Trophoblast cell (in vitro differentiated cells and primary cell): ENCODE measurements around the gene MAP7.

ENCODE experiments used
- DNase-seq, 2 donors: peaks; one replicate each; pipeline ENCODE4 v3.0.0-alpha.2; 2016
- H2AFZ ChIP-seq: 2 replicates; pipeline ENCODE4 v1.6.1; 2013; ENCODE audit warnings: low read length, moderate library complexity, mild to moderate bottlenecking; ENCODE audit not compliant: insufficient read depth, poor library complexity
- H2AK5ac ChIP-seq: 2 replicates; pipeline ENCODE4 v1.6.1; 2013; ENCODE audit warnings: mild to moderate bottlenecking, low read length
- H2BK120ac ChIP-seq: 2 replicates; pipeline ENCODE4 v1.6.1; 2013; ENCODE audit warnings: low read length, mild to moderate bottlenecking, moderate library complexity; ENCODE audit not compliant: insufficient read depth, poor library complexity
- H2BK12ac ChIP-seq: 2 replicates; pipeline ENCODE4 v1.6.1; 2013; ENCODE audit warnings: mild to moderate bottlenecking, low read length, moderate library complexity
- H2BK5ac ChIP-seq: 2 replicates; pipeline ENCODE4 v1.6.1; 2013; ENCODE audit warnings: low read length, low read depth, moderate library complexity, mild to moderate bottlenecking; ENCODE audit not compliant: poor library complexity
- H3K14ac ChIP-seq: 2 replicates; pipeline ENCODE4 v1.6.1; 2013; ENCODE audit warnings: mild to moderate bottlenecking, low read length
- H3K18ac ChIP-seq: 2 replicates; pipeline ENCODE4 v1.6.1; 2013; ENCODE audit warnings: mild to moderate bottlenecking, low read length
- H3K23ac ChIP-seq: 2 replicates; pipeline ENCODE4 v1.6.1; 2013; ENCODE audit warnings: low read length
- H3K27ac ChIP-seq: 2 replicates; pipeline ENCODE4 v1.5.1; 2013; ENCODE audit warnings: low read depth, mild to moderate bottlenecking, inconsistent platforms, low read length, moderate library complexity
- H3K27me3 ChIP-seq: 2 replicates; pipeline ENCODE4 v1.6.1; 2013; ENCODE audit warnings: inconsistent platforms, mild to moderate bottlenecking, low read length, moderate library complexity; ENCODE audit not compliant: insufficient read depth
- H3K36me3 ChIP-seq, 2 experiments: 1 replicate in 1 of 2; 2 replicates in 1 of 2; pipeline ENCODE4 v1.6.1; 2013; ENCODE audit warnings: low read length in 2 of 2, mild to moderate bottlenecking in 2 of 2, moderate library complexity in 1 of 2; ENCODE audit not compliant: insufficient read depth in 2 of 2, control insufficient read depth in 1 of 2
- H3K4ac ChIP-seq: 2 replicates; pipeline ENCODE4 v1.6.1; 2013; ENCODE audit warnings: low read depth, mild to moderate bottlenecking, low read length, moderate library complexity
- H3K4me1 ChIP-seq, 2 experiments: 1 replicate in 1 of 2; 2 replicates in 1 of 2; pipeline ENCODE4 v1.6.1; 2013; ENCODE audit warnings: low read length in 2 of 2, mild to moderate bottlenecking in 2 of 2, moderate library complexity in 1 of 2; ENCODE audit not compliant: insufficient read depth in 2 of 2, control insufficient read depth in 1 of 2
- H3K4me2 ChIP-seq: 2 replicates; pipeline ENCODE4 v1.6.1; 2013; ENCODE audit warnings: inconsistent platforms, mild to moderate bottlenecking, low read length, moderate library complexity
- H3K4me3 ChIP-seq: 2 replicates; pipeline ENCODE4 v1.5.1; 2013; ENCODE audit warnings: mild to moderate bottlenecking, low read depth, low read length, inconsistent platforms
- H3K79me1 ChIP-seq: one replicate; pipeline ENCODE4 v1.6.1; 2013; ENCODE audit warnings: low read length
- H3K79me2 ChIP-seq: 2 replicates; pipeline ENCODE4 v1.6.1; 2013; ENCODE audit warnings: low read length, mild to moderate bottlenecking; ENCODE audit not compliant: control insufficient read depth, insufficient read depth, poor library complexity
- H3K9ac ChIP-seq: 2 replicates; pipeline ENCODE4 v1.6.1; 2013; ENCODE audit warnings: mild to moderate bottlenecking, low read length
- H3K9me3 ChIP-seq: 2 replicates; pipeline ENCODE4 v1.6.1; 2013; ENCODE audit warnings: low read depth, mild to moderate bottlenecking, control low read depth, inconsistent platforms, low read length; ENCODE audit not compliant: insufficient read depth
- H4K12ac ChIP-seq: 2 replicates; pipeline ENCODE4 v1.6.1; 2013; ENCODE audit warnings: low read depth, mild to moderate bottlenecking, low read length, moderate library complexity
- H4K8ac ChIP-seq: 2 replicates; pipeline ENCODE4 v1.6.1; 2013; ENCODE audit warnings: low read depth, mild to moderate bottlenecking, low read length, moderate library complexity
- H4K91ac ChIP-seq: one replicate; pipeline ENCODE4 v1.6.1; 2013; ENCODE audit warnings: low read depth, mild to moderate bottlenecking, low read length, moderate library complexity
- WGBS: extraction: QIAGEN DNeasy Blood & Tissue Kit; methylation state at CpG from one replicate; pipeline ENCODE4 v1.1.7; 2013; ENCODE audit warnings: missing lambda C conversion rate; ENCODE audit not compliant: insufficient read length, insufficient coverage; ENCODE audit errors: extremely low coverage; 5-methylcytosine and 5-hydroxymethylcytosine counted together

MAP7 gene

DNA sequence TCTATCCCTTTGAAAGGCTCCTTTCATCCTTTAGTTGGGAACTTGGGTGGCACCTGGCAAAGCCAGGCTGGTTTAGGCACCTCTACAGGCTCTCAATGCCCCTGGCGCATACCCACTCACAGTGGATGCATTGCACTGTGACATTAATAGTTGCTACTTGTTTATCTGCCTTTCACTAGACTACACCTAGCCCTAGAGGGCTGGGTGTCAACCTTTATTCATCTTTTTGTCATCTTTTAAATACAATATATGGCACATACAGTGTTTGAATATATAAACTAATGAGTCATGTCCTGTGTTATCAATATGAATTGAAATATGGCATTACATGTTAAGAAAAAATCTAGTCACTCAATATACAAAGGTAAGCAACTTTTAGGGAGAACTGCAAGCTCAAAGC is 140.6 kb downstream of the MAP7 start:
- Histone ChIP-seq H3K79me2 (no peaks in the 10 kb centered on the region), H3K36me3 (peaks cover 0 to 3% of the 10 kb centered on the region in 2 experiments), H2BK5ac (no peak overlapping the region)

DNA sequence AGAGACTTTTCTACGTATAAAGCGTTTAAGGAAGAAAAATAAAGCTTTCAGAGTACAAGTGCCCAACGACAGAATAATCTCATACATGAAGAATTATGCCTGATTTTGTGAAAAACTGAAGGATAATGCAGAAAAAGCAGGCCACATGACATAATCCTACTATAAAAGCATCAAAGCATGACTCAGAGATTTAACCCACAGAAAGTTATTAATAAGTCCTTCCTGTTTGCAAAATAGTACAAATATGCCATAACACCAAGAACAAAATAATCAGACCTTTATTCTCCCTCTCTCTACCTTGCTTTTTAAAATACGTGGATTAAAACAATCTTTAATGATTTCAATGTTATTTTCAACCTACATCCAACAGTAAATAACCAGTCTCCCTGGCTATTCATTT is 142.0 kb downstream of the MAP7 start:
- Histone ChIP-seq H3K4me3 (no peak overlapping the region), H3K4me2 (no peak overlapping the region), H3K9ac (no peak overlapping the region), H3K4me1 (peaks cover 0 to 2% of the 10 kb centered on the region in 2 experiments), H2BK12ac (no peak overlapping the region), H3K4ac (no peak overlapping the region), H2BK120ac (no peak overlapping the region), H2BK5ac (no peak overlapping the region), H2AFZ (no peak overlapping the region), H4K91ac (no peak overlapping the region), H3K36me3 (peaks cover 0 to 3% of the 10 kb centered on the region in 2 experiments), H3K18ac (no peak overlapping the region), H4K12ac (no peak overlapping the region), H2AK5ac (no peak overlapping the region), H3K27ac (no peak overlapping the region), H3K79me1 (peaks cover 2% of the 10 kb centered on the region), H3K23ac (no peak overlapping the region), H3K79me2 (no peaks in the 10 kb centered on the region), H3K9me3 (no peaks in the 10 kb centered on the region), H3K27me3 (no peaks in the 10 kb centered on the region), H3K14ac (no peak overlapping the region), H4K8ac (no peak overlapping the region)
- DNase-seq, result peak in 1 of 2 donors; percentile 3
- no CpG with 5 or more reads among the region's 4 CpGs for WGBS

More for the DNA sequence above, 140.6 kb downstream of the MAP7 start:
- no peak overlapping the region for H4K91ac ChIP-seq
- no peaks in the 10 kb centered on the region for H3K27me3 ChIP-seq
- H3K9ac ChIP-seq, result no peak overlapping the region
- no peak overlapping the region for H3K4me3 ChIP-seq
- H3K4me2 ChIP-seq, result no peak overlapping the region
- no peak overlapping the region for H4K12ac ChIP-seq
- H2AK5ac ChIP-seq, result no peak overlapping the region
- H2BK120ac ChIP-seq, result no peak overlapping the region
- H3K79me1 ChIP-seq, result no peaks in the 10 kb centered on the region
- no peak overlapping the region for H3K18ac ChIP-seq
- no peak overlapping the region for H2AFZ ChIP-seq
- no CpG with 5 or more reads among the region's 1 CpG for WGBS
- H3K4me1 ChIP-seq, result peaks cover 0 to 2% of the 10 kb centered on the region in 2 experiments
- no peak overlapping the region for H3K4ac ChIP-seq
- DNase-seq, result no peak
- H3K9me3 ChIP-seq, result no peaks in the 10 kb centered on the region
- H3K27ac ChIP-seq, result no peak overlapping the region
- H4K8ac ChIP-seq, result no peak overlapping the region
- no peak overlapping the region for H3K23ac ChIP-seq
- no peak overlapping the region for H2BK12ac ChIP-seq
- H3K14ac ChIP-seq, result no peak overlapping the region

DNA sequence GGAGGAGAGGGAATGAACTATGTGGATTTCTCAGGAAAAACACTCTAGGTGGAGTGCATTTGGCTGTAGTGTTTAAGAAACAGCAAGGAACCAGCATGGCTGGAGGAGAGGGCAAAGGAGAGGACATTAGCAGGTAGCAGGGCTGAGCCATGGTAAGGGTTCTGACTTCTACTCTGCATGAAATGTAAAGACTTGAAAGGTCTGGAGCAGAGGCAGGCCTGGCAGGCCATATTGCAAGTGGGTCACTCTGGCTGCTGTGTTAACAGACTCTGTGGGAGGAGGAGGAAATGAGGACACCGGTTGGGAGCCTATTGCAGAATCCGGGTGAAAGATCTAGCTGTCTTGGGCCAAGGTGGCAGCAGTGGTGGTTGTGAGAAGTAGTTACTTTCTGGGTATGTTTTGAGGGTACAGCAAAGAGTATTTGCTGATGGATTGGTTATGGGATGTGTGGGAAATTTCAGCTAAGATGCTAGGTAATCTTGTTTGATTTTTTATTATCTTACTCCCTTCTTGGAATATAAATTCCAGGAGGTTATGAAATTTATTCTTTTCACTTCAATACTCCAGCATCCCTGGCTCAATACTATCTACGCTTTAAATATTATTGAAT is 144.7 kb downstream of the MAP7 start:
- Histone ChIP-seq H3K23ac (no peak overlapping the region), H2BK5ac (no peak overlapping the region), H3K4me2 (no peak overlapping the region), H2AFZ (no peak overlapping the region), H3K9me3 (no peaks in the 10 kb centered on the region), H3K14ac (no peak overlapping the region), H2AK5ac (no peak overlapping the region), H3K27ac (no peak overlapping the region), H2BK120ac (no peak overlapping the region), H3K79me1 (peaks cover 4% of the 10 kb centered on the region), H3K79me2 (no peaks in the 10 kb centered on the region), H4K12ac (no peak overlapping the region), H3K18ac (no peak overlapping the region), H3K4me1 (peaks cover 4 to 6% of the 10 kb centered on the region in 2 experiments), H3K4ac (no peak overlapping the region), H3K36me3 (peaks cover 0 to 1% of the 10 kb centered on the region in 2 experiments), H4K8ac (no peak overlapping the region), H3K9ac (no peak overlapping the region), H4K91ac (no peak overlapping the region), H2BK12ac (no peak overlapping the region), H3K27me3 (no peaks in the 10 kb centered on the region), H3K4me3 (no peak overlapping the region)
- WGBS, result no CpG with 5 or more reads among the region's 3 CpGs
- no peak for DNase-seq

DNA sequence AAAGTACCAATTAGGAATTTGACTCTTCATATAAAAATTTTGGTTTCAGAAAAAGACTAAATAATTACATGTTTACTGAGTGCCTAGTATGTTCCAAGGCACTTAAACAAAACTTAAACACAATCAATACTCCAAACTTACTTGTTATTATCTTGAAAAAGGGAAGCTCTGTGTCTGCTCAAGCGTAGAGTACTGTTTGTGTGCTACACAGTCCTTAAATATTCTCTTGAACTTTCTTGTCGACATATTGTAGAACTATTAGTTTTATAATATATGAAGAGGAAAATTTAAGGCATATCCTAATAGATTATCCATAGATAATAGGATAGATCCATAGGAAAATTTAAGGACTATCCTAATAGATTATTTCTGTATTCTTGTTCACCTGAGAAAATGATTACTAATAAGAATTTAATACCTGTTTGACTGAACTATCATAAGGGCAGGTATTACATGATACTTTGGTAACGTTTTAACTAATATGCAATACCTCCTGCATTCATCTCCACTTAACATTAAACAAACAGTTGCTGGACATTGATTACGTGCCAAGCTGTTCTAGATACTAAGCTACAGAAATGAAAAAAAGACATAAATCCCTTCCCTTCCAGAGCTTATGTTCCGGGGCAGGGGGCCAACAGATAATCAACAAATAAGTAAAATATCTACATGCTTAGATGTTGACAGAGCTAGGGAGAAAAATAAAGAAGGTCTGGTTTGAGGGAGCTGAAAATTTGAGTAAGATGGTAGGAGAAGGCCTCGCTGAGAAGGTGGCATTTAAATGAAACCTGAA is 145.4 kb downstream of the MAP7 start:
- no CpG with 5 or more reads among the region's 6 CpGs for WGBS
- H4K8ac ChIP-seq, result no peak overlapping the region
- no peak overlapping the region for H3K9ac ChIP-seq
- H3K4me1 ChIP-seq, result peaks cover 4 to 6% of the 10 kb centered on the region in 2 experiments
- H3K4ac ChIP-seq, result no peak overlapping the region
- no peak overlapping the region for H2AFZ ChIP-seq
- H4K12ac ChIP-seq, result no peak overlapping the region
- no peaks in the 10 kb centered on the region for H3K9me3 ChIP-seq
- no peak overlapping the region for H4K91ac ChIP-seq
- no peak for DNase-seq
- no peak overlapping the region for H2BK120ac ChIP-seq
- no peak overlapping the region for H3K4me2 ChIP-seq
- H3K27ac ChIP-seq, result no peak overlapping the region
- H3K4me3 ChIP-seq, result no peak overlapping the region
- H2AK5ac ChIP-seq, result no peak overlapping the region
- no peak overlapping the region for H3K18ac ChIP-seq
- H3K79me1 ChIP-seq, result peaks cover 4% of the 10 kb centered on the region
- no peak overlapping the region for H2BK12ac ChIP-seq
- no peak overlapping the region for H2BK5ac ChIP-seq
- H3K23ac ChIP-seq, result no peak overlapping the region
- no peak overlapping the region for H3K14ac ChIP-seq
- H3K27me3 ChIP-seq, result no peaks in the 10 kb centered on the region
- no peaks in the 10 kb centered on the region for H3K79me2 ChIP-seq
- H3K36me3 ChIP-seq, result peaks cover 0 to 1% of the 10 kb centered on the region in 2 experiments
